GM18870 (cell line): ENCODE measurements around the gene ADGRL2.
"Not testable (repeated sequence)": the region's sequence is repeated elsewhere in the genome, so short reads cannot be mapped to it uniquely, and the experiment has no call there.

Experiments used
- ATAC-seq: cut with Tn5 transposase; IDR thresholded peaks from one replicate; pipeline ENCODE4 v1.9.1; 2021; ENCODE audit warnings: moderate library complexity; ENCODE audit not compliant: unreplicated experiment

Gene ADGRL2

GRCh38 chr1:81846630-81847029 lies 45.9 kb downstream of the ADGRL2 start:
- ATAC-seq, result no peak

GRCh38 chr1:81847063-81847462 lies 46.3 kb downstream of the ADGRL2 start:
- ATAC-seq, result no peak

GRCh38 chr1:81848880-81849682 lies 48.3 kb downstream of the ADGRL2 start:
- no peak for ATAC-seq

GRCh38 chr1:81850031-81850430 lies 49.3 kb downstream of the ADGRL2 start:
- no peak for ATAC-seq

- no peak for ATAC-seq
Observed at GRCh38 chr1:81850495-81850894, 49.8 kb downstream of the ADGRL2 start.

- no peak for ATAC-seq
Observed at GRCh38 chr1:81851217-81851616, 50.5 kb downstream of the ADGRL2 start.

- ATAC-seq, result no peak
Observed at GRCh38 chr1:81852961-81853360, 52.2 kb downstream of the ADGRL2 start.

- no peak for ATAC-seq
Observed at GRCh38 chr1:81867235-81867634, 66.5 kb downstream of the ADGRL2 start.

- ATAC-seq, result no peak
Observed at GRCh38 chr1:81869307-81869706, 68.6 kb downstream of the ADGRL2 start.

GRCh38 chr1:81871091-81871490 lies 70.4 kb downstream of the ADGRL2 start:
- not testable (repeated sequence) for ATAC-seq

GRCh38 chr1:81873946-81874345 lies 73.2 kb downstream of the ADGRL2 start:
- no peak for ATAC-seq

- ATAC-seq, result no peak
Observed at GRCh38 chr1:81874461-81874860, 73.7 kb downstream of the ADGRL2 start.

- ATAC-seq, result no peak
Observed at GRCh38 chr1:81874940-81875339, 74.2 kb downstream of the ADGRL2 start.

- ATAC-seq, result no peak
Observed at GRCh38 chr1:81876901-81877733, 76.4 kb downstream of the ADGRL2 start.

- no peak for ATAC-seq
Observed at GRCh38 chr1:81877940-81878339, 77.2 kb downstream of the ADGRL2 start.

- no peak for ATAC-seq
Observed at GRCh38 chr1:81878538-81878937, 77.8 kb downstream of the ADGRL2 start.

GRCh38 chr1:81880781-81881180 lies 80.0 kb downstream of the ADGRL2 start:
- no peak for ATAC-seq

- ATAC-seq, result no peak
Observed at GRCh38 chr1:81885291-81885690, 84.6 kb downstream of the ADGRL2 start.

- not testable (repeated sequence) for ATAC-seq
Observed at GRCh38 chr1:81886292-81886691, 85.6 kb downstream of the ADGRL2 start.

- ATAC-seq, result no peak
Observed at GRCh38 chr1:81887421-81888144, 86.8 kb downstream of the ADGRL2 start.

GRCh38 chr1:81889166-81889565 lies 88.4 kb downstream of the ADGRL2 start:
- no peak for ATAC-seq
